ENCODE data around the gene LIPC.

The LIPC gene

GRCh38 chr15:58530056-58530590, 98.3 kb downstream of the LIPC start:
- no peak for TF ChIP-seq GATA2 (IDR thresholded peaks at IDR 0.05; ENCODE audit: low read depth, low read length)
- TF ChIP-seq GATA3 (IDR thresholded peaks at IDR 0.05; ENCODE audit: low read depth, low read length): no peak

- TF ChIP-seq GATA2 (IDR thresholded peaks at IDR 0.05; ENCODE audit: low read depth, low read length) (no peak), GATA3 (IDR thresholded peaks at IDR 0.05; ENCODE audit: low read depth, low read length) (no peak)
Measured at GRCh38 chr15:58532126-58532525, 100.3 kb downstream of the LIPC start.

GRCh38 chr15:58534556-58534955, 102.8 kb downstream of the LIPC start:
- no peak for TF ChIP-seq GATA2 (IDR thresholded peaks at IDR 0.05; ENCODE audit: low read depth, low read length)
- TF ChIP-seq GATA3 (IDR thresholded peaks at IDR 0.05; ENCODE audit: low read depth, low read length): no peak

- no peak for TF ChIP-seq GATA3 (IDR thresholded peaks at IDR 0.05; ENCODE audit: low read depth, low read length)
- TF ChIP-seq GATA2 (IDR thresholded peaks at IDR 0.05; ENCODE audit: low read depth, low read length): no peak
Measured at GRCh38 chr15:58535337-58535736, 103.5 kb downstream of the LIPC start.

- TF ChIP-seq GATA2 (IDR thresholded peaks at IDR 0.05; ENCODE audit: low read depth, low read length) (no peak), GATA3 (IDR thresholded peaks at IDR 0.05; ENCODE audit: low read depth, low read length) (no peak)
Measured at GRCh38 chr15:58535894-58536293, 104.1 kb downstream of the LIPC start.

- no peak for TF ChIP-seq GATA2 (IDR thresholded peaks at IDR 0.05; ENCODE audit: low read depth, low read length)
- TF ChIP-seq GATA3 (IDR thresholded peaks at IDR 0.05; ENCODE audit: low read depth, low read length): no peak
Measured at GRCh38 chr15:58536414-58536813, 104.6 kb downstream of the LIPC start.

- no peak for TF ChIP-seq GATA3 (IDR thresholded peaks at IDR 0.05; ENCODE audit: low read depth, low read length)
- no peak for TF ChIP-seq GATA2 (IDR thresholded peaks at IDR 0.05; ENCODE audit: low read depth, low read length)
Measured at GRCh38 chr15:58537033-58537432, 105.2 kb downstream of the LIPC start.

GRCh38 chr15:58538225-58538727, 106.5 kb downstream of the LIPC start:
- TF ChIP-seq GATA2 (IDR thresholded peaks at IDR 0.05; ENCODE audit: low read depth, low read length) (no peak), GATA3 (IDR thresholded peaks at IDR 0.05; ENCODE audit: low read depth, low read length) (no peak)

- TF ChIP-seq GATA2 (IDR thresholded peaks at IDR 0.05; ENCODE audit: low read depth, low read length): no peak
- no peak for TF ChIP-seq GATA3 (IDR thresholded peaks at IDR 0.05; ENCODE audit: low read depth, low read length)
Measured at GRCh38 chr15:58538901-58539300, 107.1 kb downstream of the LIPC start.

GRCh38 chr15:58539548-58539947, 107.8 kb downstream of the LIPC start:
- TF ChIP-seq GATA2 (IDR thresholded peaks at IDR 0.05; ENCODE audit: low read depth, low read length) (no peak), GATA3 (IDR thresholded peaks at IDR 0.05; ENCODE audit: low read depth, low read length) (no peak)

- no peak for TF ChIP-seq GATA2 (IDR thresholded peaks at IDR 0.05; ENCODE audit: low read depth, low read length)
- no peak for TF ChIP-seq GATA3 (IDR thresholded peaks at IDR 0.05; ENCODE audit: low read depth, low read length)
Measured at GRCh38 chr15:58541410-58542087, 109.8 kb downstream of the LIPC start.

- no peak for TF ChIP-seq GATA3 (IDR thresholded peaks at IDR 0.05; ENCODE audit: low read depth, low read length)
- TF ChIP-seq GATA2 (IDR thresholded peaks at IDR 0.05; ENCODE audit: low read depth, low read length): no peak
Measured at GRCh38 chr15:58543664-58544335, 112.0 kb downstream of the LIPC start.

- TF ChIP-seq GATA2 (IDR thresholded peaks at IDR 0.05; ENCODE audit: low read depth, low read length): no peak
- TF ChIP-seq GATA3 (IDR thresholded peaks at IDR 0.05; ENCODE audit: low read depth, low read length): no peak
Measured at GRCh38 chr15:58544756-58545155, 113.0 kb downstream of the LIPC start.

GRCh38 chr15:58545307-58546065, 113.7 kb downstream of the LIPC start:
- TF ChIP-seq GATA3 (IDR thresholded peaks at IDR 0.05; ENCODE audit: low read depth, low read length) (no peak), GATA2 (IDR thresholded peaks at IDR 0.05; ENCODE audit: low read depth, low read length) (no peak)
